KBM-7 (cell line): ENCODE results near the gene SLC35G4.
"Not testable (repeated sequence)": the region's sequence is repeated elsewhere in the genome, so short reads cannot be mapped to it uniquely, and the experiment has no call there.

ENCODE experiments used
- DNase-seq: peaks from one replicate; pipeline ENCODE4 v3.0.0-alpha.2; 2015
- in situ Hi-C: fragments of 300-500 bp; cut with MboI; formaldehyde crosslinking; loops from 2 replicates; pipeline ENCODE4 v1.14.3; 2020; ENCODE audit warnings: low sequenced_read_pairs, low pct_unique_long_range_greater_than_20kb, mixed read lengths

The SLC35G4 gene

DNA sequence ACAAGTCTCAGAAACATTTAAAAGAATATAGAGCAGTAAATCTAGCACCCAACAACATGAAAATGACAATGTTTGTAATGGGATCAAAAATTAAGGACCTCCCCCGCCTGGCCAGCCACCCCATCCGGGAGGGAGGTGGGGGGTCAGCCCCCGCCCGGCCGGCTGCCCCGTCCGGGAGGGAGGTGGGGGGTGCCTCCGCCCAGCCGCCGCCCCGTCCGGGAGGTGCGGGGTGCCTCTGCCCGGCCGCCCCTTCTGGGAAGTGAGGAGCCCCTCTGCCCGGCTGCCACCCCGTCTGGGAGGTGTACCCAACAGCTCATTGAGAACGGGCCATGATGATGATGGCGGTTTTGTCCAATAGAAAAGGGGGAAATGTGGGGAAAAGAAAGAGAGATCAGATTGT, 778 bp upstream of the SLC35G4 start:
- in situ Hi-C loops, DNase-seq: not testable (repeated sequence)

DNA sequence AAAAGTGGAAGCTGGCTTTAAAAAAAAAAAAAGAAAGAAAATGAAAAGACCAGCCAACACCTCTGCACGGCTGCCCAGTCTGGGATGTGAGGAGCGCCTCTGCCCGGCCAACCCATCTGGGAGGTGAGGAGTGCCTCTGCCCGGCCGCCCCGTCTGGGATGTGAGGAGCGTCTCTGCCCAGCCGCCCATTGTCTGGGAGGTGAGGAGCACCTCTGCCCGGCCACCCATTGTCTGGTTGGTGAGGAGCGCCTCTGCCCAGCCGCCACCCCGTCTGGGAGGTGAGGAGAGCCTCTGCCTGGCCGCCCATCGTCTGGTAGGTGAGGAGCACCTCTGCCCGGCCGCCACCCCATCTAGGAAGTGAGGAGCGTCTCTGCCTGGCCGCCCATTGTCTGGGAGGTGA, 3.7 kb downstream of the SLC35G4 start:
- DNase-seq, in situ Hi-C loops: not testable (repeated sequence)

- in situ Hi-C loops = not testable (repeated sequence)
Measured at GRCh38 chr18:11613611-11614010, 4.2 kb downstream of the SLC35G4 start.

DNA sequence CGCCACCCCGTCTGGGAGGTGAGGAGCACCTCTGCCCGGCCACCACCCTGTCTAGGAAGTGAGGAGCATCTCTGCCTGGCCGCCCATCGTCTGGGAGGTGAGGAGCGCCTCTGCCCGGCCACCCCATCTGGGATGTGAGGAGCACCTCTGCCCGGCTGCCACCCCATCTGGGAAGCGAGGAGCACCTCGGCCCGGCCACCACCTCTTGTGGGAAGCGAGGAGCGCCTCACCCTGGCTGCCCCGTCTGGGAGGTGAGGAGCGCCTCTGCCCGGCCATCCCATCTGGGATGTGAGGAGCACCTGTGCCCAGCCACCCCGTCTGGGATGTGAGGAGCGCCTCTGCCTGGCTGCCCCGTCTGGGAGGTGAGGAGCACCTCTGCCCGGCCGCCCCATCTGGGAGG, 4.6 kb downstream of the SLC35G4 start:
- DNase-seq, in situ Hi-C loops: not testable (repeated sequence)

More at GRCh38 chr18:11613611-11614010, 4.2 kb downstream of the SLC35G4 start:
- DNase-seq = not testable (repeated sequence)

DNA sequence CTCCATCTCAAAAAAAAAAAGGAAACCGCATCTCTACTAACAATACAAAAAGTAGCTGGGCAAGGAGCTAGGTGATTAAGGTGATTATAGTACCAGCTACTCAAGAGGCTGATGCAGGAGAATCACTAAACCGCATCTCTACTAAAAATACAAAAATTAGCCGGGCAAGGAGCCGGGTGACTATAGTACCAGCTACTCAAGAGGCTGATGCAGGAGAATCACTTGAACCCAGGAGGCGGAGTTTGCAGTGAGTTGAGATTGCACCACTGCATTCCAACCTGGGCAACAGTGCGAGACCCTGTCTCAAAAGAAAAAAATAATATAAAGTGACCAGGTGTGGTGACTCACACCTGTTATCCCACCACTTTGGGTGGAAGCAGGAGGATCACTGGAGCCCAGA, 5.6 kb downstream of the SLC35G4 start:
- in situ Hi-C loops, DNase-seq: not testable (repeated sequence)

DNA sequence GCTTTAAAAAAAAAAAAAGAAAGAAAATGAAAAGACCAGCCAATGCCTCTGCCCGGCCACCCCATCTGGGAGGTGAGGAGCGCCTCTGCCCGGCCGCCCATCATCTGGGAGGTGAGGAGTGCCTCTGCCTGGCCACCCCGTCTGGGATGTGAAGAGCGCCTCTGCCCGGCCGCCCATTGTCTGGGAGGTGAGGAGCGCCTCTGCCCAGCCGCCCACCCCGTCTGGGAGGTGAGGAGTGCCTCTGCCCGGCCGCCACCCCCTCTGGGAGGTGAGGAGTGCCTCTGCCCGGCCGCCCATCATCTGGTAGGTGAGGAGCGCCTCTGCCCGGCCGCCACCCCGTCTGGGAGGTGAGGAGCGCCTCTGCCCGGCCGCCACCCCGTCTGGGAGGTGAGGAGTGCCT, 37.9 kb downstream of the SLC35G4 start:
- DNase-seq, in situ Hi-C loops: not testable (repeated sequence)

GRCh38 chr18:11647804-11648203, 38.4 kb downstream of the SLC35G4 start:
- in situ Hi-C loops, DNase-seq: not testable (repeated sequence)

GRCh38 chr18:11649839-11650238, 40.4 kb downstream of the SLC35G4 start:
- DNase-seq = no peak
- in situ Hi-C loops = no loop called here

DNA sequence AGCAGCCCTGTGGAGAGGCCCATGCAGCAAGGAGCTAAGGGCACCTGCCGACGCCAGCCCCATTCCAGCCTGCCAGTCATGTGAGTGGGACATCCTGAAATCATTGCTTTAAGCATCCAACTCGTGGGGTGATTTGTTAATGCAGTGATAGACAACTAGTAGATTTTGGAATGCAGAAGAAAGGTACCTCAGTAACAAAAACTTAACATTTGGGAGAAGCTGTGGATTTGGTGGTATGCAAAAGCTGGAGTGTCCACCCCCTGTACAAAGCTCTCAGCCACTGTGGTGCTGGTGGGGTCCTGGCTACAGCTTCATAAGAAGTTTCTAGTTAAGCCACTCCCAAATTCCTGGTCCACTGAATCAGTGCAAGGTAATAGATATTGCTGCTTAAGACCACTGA, 42.5 kb downstream of the SLC35G4 start:
- in situ Hi-C loops = no loop called here
- DNase-seq = no peak

- in situ Hi-C loops = no loop called here
- DNase-seq = no peak
Measured at GRCh38 chr18:11653521-11653920, 44.1 kb downstream of the SLC35G4 start.

DNA sequence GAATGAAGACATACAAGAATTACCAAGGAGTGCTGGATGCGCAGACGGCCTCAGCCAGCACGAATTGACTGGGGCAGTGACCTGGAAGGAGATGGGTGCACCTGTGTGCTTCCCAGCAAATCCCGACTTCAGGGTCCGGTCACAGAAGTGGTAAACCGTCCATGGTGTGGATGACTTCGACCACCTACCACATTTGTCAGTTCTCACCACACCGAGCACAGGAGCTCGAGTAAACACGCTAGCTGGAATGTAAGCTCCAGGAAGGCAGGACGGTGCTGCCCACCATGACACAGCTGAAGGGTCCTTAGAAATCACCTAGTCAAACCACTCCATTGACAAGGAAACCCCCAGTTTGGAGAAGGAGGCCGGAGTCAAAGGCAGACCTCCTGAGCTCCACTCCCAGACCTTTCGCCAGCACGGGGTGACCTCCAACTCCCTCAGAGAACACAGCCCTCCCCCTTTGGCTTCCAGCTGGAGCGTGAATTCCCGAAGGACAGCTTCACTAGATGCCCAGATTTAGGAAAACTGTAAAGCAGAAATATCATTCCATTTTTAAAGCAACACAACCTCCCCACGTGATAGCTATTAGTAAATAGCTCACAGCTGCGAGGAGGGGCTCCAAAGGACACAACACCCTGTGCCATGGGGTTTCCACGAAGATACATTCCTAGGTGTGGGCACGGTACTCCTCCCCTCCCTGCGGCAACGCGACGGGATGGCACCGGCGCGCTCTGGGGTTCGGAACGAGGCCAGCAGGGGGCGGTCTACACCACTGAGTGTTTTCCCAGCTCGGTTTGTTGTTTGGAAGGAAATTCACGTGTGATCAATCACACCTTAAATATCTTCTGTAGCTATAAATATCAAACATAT, 45.6 kb downstream of the SLC35G4 start:
- in situ Hi-C loops = no loop called here

GRCh38 chr18:11655606-11655932, 46.2 kb downstream of the SLC35G4 start:
- in situ Hi-C loops = no loop called here
- DNase-seq = no peak

More for the DNA sequence above, 45.6 kb downstream of the SLC35G4 start:
- peak; percentile 66 for DNase-seq

GRCh38 chr18:11657152-11657551, 47.8 kb downstream of the SLC35G4 start:
- in situ Hi-C loops = no loop called here
- DNase-seq = no peak

DNA sequence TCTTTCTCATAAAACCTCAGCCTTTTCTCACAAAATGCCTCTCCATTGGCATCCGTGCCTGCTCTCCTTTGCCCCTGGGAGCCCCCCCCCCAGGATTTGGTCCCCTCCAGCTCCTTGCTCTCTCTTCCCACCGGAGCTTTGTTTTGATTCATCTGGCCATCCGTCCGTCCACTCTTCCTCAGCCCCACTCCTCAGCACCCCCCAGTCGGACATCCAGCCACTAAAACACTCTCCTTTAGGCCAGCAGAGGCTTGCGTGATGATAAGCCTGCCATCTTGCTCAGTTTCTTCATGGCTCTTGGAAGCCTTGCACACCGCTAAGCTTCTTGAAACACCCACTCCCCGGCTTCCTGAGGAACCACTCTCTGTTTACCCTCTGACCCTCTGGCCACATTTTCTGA, 48.2 kb downstream of the SLC35G4 start:
- in situ Hi-C loops = no loop called here

GRCh38 chr18:11658019-11658418, 48.6 kb downstream of the SLC35G4 start:
- DNase-seq = no peak
- in situ Hi-C loops = no loop called here

More for the DNA sequence above, 48.2 kb downstream of the SLC35G4 start:
- no peak for DNase-seq

DNA sequence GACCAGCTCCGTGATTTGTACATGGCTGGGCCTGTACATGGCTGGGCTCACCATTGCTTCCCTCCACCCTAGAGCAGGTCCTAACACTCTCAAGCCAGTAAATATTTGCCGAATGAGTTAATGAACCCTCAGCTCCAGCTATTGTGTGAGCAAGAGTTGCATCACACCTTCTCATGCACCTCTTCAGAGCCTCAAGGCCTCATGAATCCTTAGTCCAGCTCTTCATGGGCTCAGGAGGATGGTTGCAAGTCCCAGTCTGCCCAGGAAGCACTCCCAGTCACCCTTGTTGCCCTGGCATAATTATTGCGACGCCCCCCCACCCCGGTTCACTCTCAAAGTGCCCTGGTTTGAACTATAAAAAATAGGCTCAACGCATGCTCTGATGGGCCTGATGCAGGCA, 49.6 kb downstream of the SLC35G4 start:
- no peak for DNase-seq
- in situ Hi-C loops = no loop called here
